Neuronal stem cell (in vitro differentiated cells): ENCODE results near the gene DPH2.
A peak's percentile ranks its signal among the peaks of the same experiment; 100 is the strongest.

ENCODE experiments used
- DNase-seq: peaks from one replicate; pipeline ENCODE4 v3.0.0-alpha.2; 2013; ENCODE audit warnings: low spot score
- H2AFZ ChIP-seq: one replicate; pipeline ENCODE4 v1.6.1; 2013; ENCODE audit warnings: mild to moderate bottlenecking, low read length, inconsistent platforms
- H2AK5ac ChIP-seq: 2 replicates; pipeline ENCODE4 v1.6.1; 2013; ENCODE audit warnings: low read depth, mild to moderate bottlenecking, inconsistent platforms, low read length, moderate library complexity, mixed read lengths
- H2BK120ac ChIP-seq: 2 replicates; pipeline ENCODE4 v1.6.1; 2013; ENCODE audit warnings: low read depth, mild to moderate bottlenecking, inconsistent platforms, low read length, moderate library complexity, mixed read lengths
- H2BK12ac ChIP-seq: one replicate; pipeline ENCODE4 v1.6.1; 2013; ENCODE audit warnings: low read length, inconsistent platforms
- H2BK15ac ChIP-seq: 2 replicates; pipeline ENCODE4 v1.6.1; 2013; ENCODE audit warnings: mild to moderate bottlenecking, low read length, inconsistent platforms, mixed read lengths
- H2BK5ac ChIP-seq: one replicate; pipeline ENCODE4 v1.6.1; 2013; ENCODE audit warnings: inconsistent platforms, mild to moderate bottlenecking, low read length, moderate library complexity
- H3K14ac ChIP-seq: one replicate; pipeline ENCODE4 v1.6.1; 2013; ENCODE audit warnings: low read length, inconsistent platforms
- H3K18ac ChIP-seq: 2 replicates; pipeline ENCODE4 v1.6.1; 2013; ENCODE audit warnings: low read length, inconsistent platforms
- H3K23ac ChIP-seq: 2 replicates; pipeline ENCODE4 v1.6.1; 2013; ENCODE audit warnings: low read depth, mild to moderate bottlenecking, mixed read lengths, low read length, inconsistent platforms; ENCODE audit not compliant: poor library complexity
- H3K27ac ChIP-seq: replicated peaks from 3 replicates; pipeline ENCODE4 v1.5.1; 2013; ENCODE audit warnings: low read length, inconsistent platforms
- H3K27me3 ChIP-seq, 3 experiments: 2 replicates each; pipeline ENCODE4 v1.6.1; 2013; ENCODE audit warnings: low read length in 3 of 3, mild to moderate bottlenecking in 2 of 3, inconsistent platforms in 1 of 3, low read depth in 1 of 3, mixed read lengths in 1 of 3, moderate library complexity in 1 of 3; ENCODE audit not compliant: control insufficient read depth in 3 of 3, insufficient read depth in 3 of 3
- H3K36me3 ChIP-seq, 2 donors: replicated peaks in 1 of 2; 2 replicates each; pipeline ENCODE4 v1.6.1; 2013; ENCODE audit warnings: low read length in 2 of 2; ENCODE audit not compliant: control insufficient read depth in 2 of 2, insufficient read depth in 2 of 2
- H3K4ac ChIP-seq: 2 replicates; pipeline ENCODE4 v1.6.1; 2013; ENCODE audit warnings: inconsistent platforms, mild to moderate bottlenecking, low read length, moderate library complexity
- H3K4me1 ChIP-seq, 2 donors: 1 replicate in 1 of 2; 2 replicates in 1 of 2; pipeline ENCODE4 v1.6.1; 2013; ENCODE audit warnings: low read length in 2 of 2, low read depth in 1 of 2; ENCODE audit not compliant: control insufficient read depth in 2 of 2, insufficient read depth in 1 of 2
- H3K4me2 ChIP-seq: one replicate; pipeline ENCODE4 v1.6.1; 2013; ENCODE audit warnings: mild to moderate bottlenecking, low read length, inconsistent platforms; ENCODE audit not compliant: insufficient read depth, poor library complexity, severe bottlenecking
- H3K4me3 ChIP-seq, 2 donors: 2 replicates each; pipeline ENCODE4 v1.5.1; 2013; ENCODE audit warnings: low read length in 2 of 2, mild to moderate bottlenecking in 2 of 2, inconsistent platforms in 1 of 2, moderate library complexity in 1 of 2
- H3K79me1 ChIP-seq: one replicate; pipeline ENCODE4 v1.6.1; 2013; ENCODE audit warnings: low read depth, mild to moderate bottlenecking, inconsistent platforms, low read length, moderate library complexity
- H3K9ac ChIP-seq: one replicate; pipeline ENCODE4 v1.6.1; 2013; ENCODE audit warnings: mild to moderate bottlenecking, low read depth, low read length, inconsistent platforms; ENCODE audit not compliant: poor library complexity
- H3K9me3 ChIP-seq, 2 donors: replicated peaks in 1 of 2; 2 replicates each; pipeline versions ENCODE3 to v1.6.1; 2013; ENCODE audit warnings: low read length in 2 of 2, mild to moderate bottlenecking in 2 of 2, inconsistent platforms in 1 of 2, low read depth in 1 of 2, mixed read lengths in 1 of 2, moderate library complexity in 1 of 2; ENCODE audit not compliant: control insufficient read depth in 2 of 2, insufficient read depth in 1 of 2
- H4K8ac ChIP-seq: one replicate; pipeline ENCODE4 v1.6.1; 2013; ENCODE audit warnings: low read depth, mild to moderate bottlenecking, inconsistent platforms, low read length, moderate library complexity
- H4K91ac ChIP-seq: one replicate; pipeline ENCODE4 v1.6.1; 2013; ENCODE audit warnings: low read length, low read depth, mild to moderate bottlenecking, inconsistent platforms; ENCODE audit not compliant: poor library complexity
- WGBS, 2 donors: extraction: QIAGEN DNeasy Blood & Tissue Kit; methylation state at CpG; one replicate each; pipeline ENCODE4 v1.1.7; 2013; ENCODE audit warnings: missing lambda C conversion rate in 2 of 2, mixed read lengths in 1 of 2; ENCODE audit not compliant: insufficient read length in 2 of 2, insufficient replicate concordance in 1 of 2; ENCODE audit errors: extremely low coverage in 2 of 2; 5-methylcytosine and 5-hydroxymethylcytosine counted together

Gene DPH2

DNA sequence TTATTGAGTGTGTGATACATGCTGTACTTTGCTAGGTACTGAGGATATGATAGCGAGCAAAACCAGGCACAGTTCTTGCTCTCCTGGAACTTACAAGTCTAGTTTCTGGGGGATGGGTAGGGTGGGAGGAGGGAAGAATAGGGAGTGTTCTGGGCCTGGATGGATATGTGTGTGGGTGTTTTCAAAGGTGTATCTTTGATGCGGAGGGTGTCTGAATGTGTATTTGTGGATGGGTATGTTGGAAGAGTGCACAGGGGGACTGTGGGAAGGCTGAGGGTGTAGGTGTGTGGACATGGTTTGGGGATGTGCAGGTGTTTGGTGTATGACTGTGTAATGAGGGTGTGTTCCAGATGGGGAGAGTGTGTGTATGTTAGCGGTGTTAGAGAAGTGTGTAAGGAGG lies 4.5 kb upstream of the DPH2 start:
- H3K4me1 ChIP-seq = peaks cover 2 to 3% of the 10 kb centered on the region in 2 donors
- no peak overlapping the region for H3K18ac ChIP-seq
- no peak overlapping the region for H2BK120ac ChIP-seq
- no peak overlapping the region for H3K4me2 ChIP-seq
- no peak overlapping the region for H3K14ac ChIP-seq
- no peaks in the 10 kb centered on the region for H3K27me3 ChIP-seq
- no peaks in the 10 kb centered on the region for H3K9me3 ChIP-seq
- no peak for DNase-seq
- no peak overlapping the region for H3K23ac ChIP-seq
- no peak overlapping the region for H4K91ac ChIP-seq
- no peak overlapping the region for H2BK15ac ChIP-seq
- H2AFZ ChIP-seq = no peak overlapping the region
- no peak overlapping the region for H3K4ac ChIP-seq
- no peak overlapping the region for H2BK12ac ChIP-seq
- H4K8ac ChIP-seq = no peak overlapping the region
- 100% methylated on average over 1 of the region's 3 CpGs; no CpG with 5 or more reads in 1 of the 2 donors for WGBS, 2 donors
- H3K79me1 ChIP-seq = no peaks in the 10 kb centered on the region
- no peak overlapping the region for H2AK5ac ChIP-seq
- H2BK5ac ChIP-seq = no peak overlapping the region
- H3K36me3 ChIP-seq = peaks cover 2 to 35% of the 10 kb centered on the region in 2 donors
- H3K27ac ChIP-seq = no peak overlapping the region
- no peak overlapping the region for H3K9ac ChIP-seq
- no peak overlapping the region for H3K4me3 ChIP-seq

DNA sequence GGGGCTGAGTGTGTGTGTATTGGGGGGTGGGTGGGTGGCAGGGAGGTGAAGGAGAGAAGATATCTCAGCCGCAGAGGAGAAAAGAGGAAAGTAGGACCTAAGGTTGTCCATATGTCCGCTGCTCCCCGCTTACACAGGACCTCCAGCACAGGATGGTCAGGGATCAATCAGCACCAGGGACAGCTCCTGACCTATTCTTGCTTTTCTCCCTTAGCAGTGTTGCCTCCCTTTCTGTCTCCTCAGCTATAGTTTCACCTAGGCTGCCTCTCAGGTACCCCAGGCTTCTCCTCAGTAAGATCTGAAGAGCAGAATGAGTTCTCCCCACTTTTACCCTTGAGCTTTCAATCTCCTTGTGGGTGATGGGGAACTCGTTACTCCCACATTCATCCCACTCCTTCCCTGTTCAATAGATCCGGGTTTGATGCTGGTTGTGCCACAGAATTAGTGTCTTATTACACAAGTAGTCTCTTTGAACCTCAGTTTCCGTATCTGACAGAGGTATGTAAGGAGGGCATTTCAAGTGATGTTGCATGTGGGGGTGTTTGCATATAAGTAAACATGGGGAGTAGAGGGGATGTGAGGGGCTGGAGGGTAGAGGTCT lies 1.4 kb upstream of the DPH2 start:
- Histone ChIP-seq H4K91ac (no peak overlapping the region), H3K36me3 (peaks cover 4 to 36% of the 10 kb centered on the region in 2 donors)
- no CpG with 5 or more reads among the region's 6 CpGs for WGBS, 2 donors

DNA sequence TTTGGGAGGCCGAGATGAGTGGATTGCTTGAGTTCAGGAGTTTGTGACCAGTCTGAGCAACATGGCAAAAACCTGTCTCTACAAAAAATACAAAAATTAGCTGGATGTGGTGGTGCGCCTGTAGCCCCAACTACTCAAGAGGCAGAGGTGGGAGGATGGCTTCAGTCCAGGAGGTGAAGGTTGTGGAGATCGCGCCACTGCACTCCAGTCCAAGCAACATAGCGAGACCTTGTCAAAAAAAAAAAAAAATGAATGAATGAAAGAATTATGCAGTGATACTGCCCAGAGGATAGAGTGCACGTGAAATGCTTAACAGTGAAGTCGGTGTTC lies 429 bp upstream of the DPH2 start:
- WGBS, 2 donors = no CpG with 5 or more reads among the region's 7 CpGs
- DNase-seq = no peak
- peak overlapping the region; percentile 25 for H3K9ac ChIP-seq

More for the DNA sequence above, 1.4 kb upstream of the DPH2 start:
- no peak overlapping the region for H3K27ac ChIP-seq
- H2BK120ac ChIP-seq = no peak overlapping the region
- no peak overlapping the region for H2BK12ac ChIP-seq
- H2BK5ac ChIP-seq = no peak overlapping the region
- no peaks in the 10 kb centered on the region for H3K27me3 ChIP-seq
- H3K4me2 ChIP-seq = no peak overlapping the region
- H3K79me1 ChIP-seq = no peaks in the 10 kb centered on the region
- no peak overlapping the region for H2BK15ac ChIP-seq
- no peak overlapping the region for H2AK5ac ChIP-seq
- no peak overlapping the region for H4K8ac ChIP-seq
- no peak overlapping the region for H2AFZ ChIP-seq
- no peaks in the 10 kb centered on the region for H3K9me3 ChIP-seq
- no peak overlapping the region for H3K14ac ChIP-seq
- H3K23ac ChIP-seq = no peak overlapping the region
- no peak for DNase-seq
- H3K4ac ChIP-seq = no peak overlapping the region
- H3K4me3 ChIP-seq = no peak overlapping the region
- no peak overlapping the region for H3K18ac ChIP-seq
- peaks cover 5 to 7% of the 10 kb centered on the region in 2 donors for H3K4me1 ChIP-seq
- H3K9ac ChIP-seq = no peak overlapping the region

DNA sequence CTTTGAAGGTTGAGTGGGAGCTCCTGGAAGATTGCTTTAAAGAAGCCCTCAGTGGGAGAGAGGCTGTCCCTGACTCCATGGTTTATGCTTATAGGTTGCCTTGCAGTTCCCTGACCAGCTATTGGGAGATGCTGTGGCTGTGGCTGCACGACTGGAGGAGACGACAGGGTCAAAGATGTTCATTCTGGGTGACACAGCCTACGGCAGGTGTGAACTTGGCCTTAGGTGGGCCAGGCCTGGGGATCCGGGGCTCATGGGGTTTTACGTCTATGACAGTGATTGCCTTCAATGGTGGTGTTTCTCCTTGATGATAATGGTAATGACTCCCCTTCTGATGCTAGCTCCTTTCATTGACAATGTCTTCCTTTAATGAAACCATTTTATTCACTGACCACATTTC lies 692 bp downstream of the DPH2 start:
- no peak overlapping the region for H4K91ac ChIP-seq

More for the DNA sequence above, 429 bp upstream of the DPH2 start:
- Histone ChIP-seq H2BK12ac (no peak overlapping the region), H2BK5ac (no peak overlapping the region), H2AK5ac (no peak overlapping the region), H3K18ac (no peak overlapping the region), H3K4me2 (peak overlapping the region; percentile 50), H3K4me3 (peak overlapping the region in 1 of 2 donors; percentile 30), H3K27me3 (no peaks in the 10 kb centered on the region), H2BK15ac (no peak overlapping the region), H3K36me3 (peaks cover 4 to 36% of the 10 kb centered on the region in 2 donors), H3K4me1 (peaks cover 5 to 7% of the 10 kb centered on the region in 2 donors), H3K4ac (no peak overlapping the region), H3K27ac (no peak overlapping the region), H2BK120ac (no peak overlapping the region), H4K91ac (no peak overlapping the region), H2AFZ (peak overlapping the region; percentile 86), H3K23ac (no peak overlapping the region), H3K14ac (no peak overlapping the region), H4K8ac (no peak overlapping the region), H3K79me1 (no peaks in the 10 kb centered on the region), H3K9me3 (no peaks in the 10 kb centered on the region)

More for the DNA sequence above, 692 bp downstream of the DPH2 start:
- no peak overlapping the region for H2BK12ac ChIP-seq
- peak overlapping the region; percentile 92 for H3K4me3 ChIP-seq
- H2BK120ac ChIP-seq = no peak overlapping the region
- H3K27ac ChIP-seq = no peak overlapping the region
- peaks cover 5% of the 10 kb centered on the region for H3K79me1 ChIP-seq
- peaks cover 7 to 8% of the 10 kb centered on the region in 2 donors for H3K4me1 ChIP-seq
- no peaks in the 10 kb centered on the region for H3K27me3 ChIP-seq
- H2AK5ac ChIP-seq = no peak overlapping the region
- H3K23ac ChIP-seq = no peak overlapping the region
- H3K4me2 ChIP-seq = peak overlapping the region; percentile 86
- DNase-seq = no peak
- no peak overlapping the region for H2BK5ac ChIP-seq
- no peak overlapping the region for H2BK15ac ChIP-seq
- H3K14ac ChIP-seq = no peak overlapping the region
- WGBS, 2 donors = no CpG with 5 or more reads among the region's 5 CpGs
- no peak overlapping the region for H4K8ac ChIP-seq
- no peak overlapping the region for H3K18ac ChIP-seq
- H3K9me3 ChIP-seq = no peaks in the 10 kb centered on the region
- H3K36me3 ChIP-seq = peaks cover 4 to 31% of the 10 kb centered on the region in 2 donors
- H2AFZ ChIP-seq = peak overlapping the region; percentile 93
- H3K4ac ChIP-seq = no peak overlapping the region
- H3K9ac ChIP-seq = peak overlapping the region; percentile 71
